ENCODE results near the gene FAM156B. TPM values are rescaled to one million over a fixed set of nuclear protein-coding genes. Genes with fewer than 3 reads are reported as not detected.

FAM156B gene
- total and polyA plus RNA-seq, 9 of the 15 experiments (the other 6 are each of a cell fraction or from before 2014, with no cell fraction given) = 0.24 to 32.2 (median 14.2) TPM

- TF ChIP-seq, protein P1, sequence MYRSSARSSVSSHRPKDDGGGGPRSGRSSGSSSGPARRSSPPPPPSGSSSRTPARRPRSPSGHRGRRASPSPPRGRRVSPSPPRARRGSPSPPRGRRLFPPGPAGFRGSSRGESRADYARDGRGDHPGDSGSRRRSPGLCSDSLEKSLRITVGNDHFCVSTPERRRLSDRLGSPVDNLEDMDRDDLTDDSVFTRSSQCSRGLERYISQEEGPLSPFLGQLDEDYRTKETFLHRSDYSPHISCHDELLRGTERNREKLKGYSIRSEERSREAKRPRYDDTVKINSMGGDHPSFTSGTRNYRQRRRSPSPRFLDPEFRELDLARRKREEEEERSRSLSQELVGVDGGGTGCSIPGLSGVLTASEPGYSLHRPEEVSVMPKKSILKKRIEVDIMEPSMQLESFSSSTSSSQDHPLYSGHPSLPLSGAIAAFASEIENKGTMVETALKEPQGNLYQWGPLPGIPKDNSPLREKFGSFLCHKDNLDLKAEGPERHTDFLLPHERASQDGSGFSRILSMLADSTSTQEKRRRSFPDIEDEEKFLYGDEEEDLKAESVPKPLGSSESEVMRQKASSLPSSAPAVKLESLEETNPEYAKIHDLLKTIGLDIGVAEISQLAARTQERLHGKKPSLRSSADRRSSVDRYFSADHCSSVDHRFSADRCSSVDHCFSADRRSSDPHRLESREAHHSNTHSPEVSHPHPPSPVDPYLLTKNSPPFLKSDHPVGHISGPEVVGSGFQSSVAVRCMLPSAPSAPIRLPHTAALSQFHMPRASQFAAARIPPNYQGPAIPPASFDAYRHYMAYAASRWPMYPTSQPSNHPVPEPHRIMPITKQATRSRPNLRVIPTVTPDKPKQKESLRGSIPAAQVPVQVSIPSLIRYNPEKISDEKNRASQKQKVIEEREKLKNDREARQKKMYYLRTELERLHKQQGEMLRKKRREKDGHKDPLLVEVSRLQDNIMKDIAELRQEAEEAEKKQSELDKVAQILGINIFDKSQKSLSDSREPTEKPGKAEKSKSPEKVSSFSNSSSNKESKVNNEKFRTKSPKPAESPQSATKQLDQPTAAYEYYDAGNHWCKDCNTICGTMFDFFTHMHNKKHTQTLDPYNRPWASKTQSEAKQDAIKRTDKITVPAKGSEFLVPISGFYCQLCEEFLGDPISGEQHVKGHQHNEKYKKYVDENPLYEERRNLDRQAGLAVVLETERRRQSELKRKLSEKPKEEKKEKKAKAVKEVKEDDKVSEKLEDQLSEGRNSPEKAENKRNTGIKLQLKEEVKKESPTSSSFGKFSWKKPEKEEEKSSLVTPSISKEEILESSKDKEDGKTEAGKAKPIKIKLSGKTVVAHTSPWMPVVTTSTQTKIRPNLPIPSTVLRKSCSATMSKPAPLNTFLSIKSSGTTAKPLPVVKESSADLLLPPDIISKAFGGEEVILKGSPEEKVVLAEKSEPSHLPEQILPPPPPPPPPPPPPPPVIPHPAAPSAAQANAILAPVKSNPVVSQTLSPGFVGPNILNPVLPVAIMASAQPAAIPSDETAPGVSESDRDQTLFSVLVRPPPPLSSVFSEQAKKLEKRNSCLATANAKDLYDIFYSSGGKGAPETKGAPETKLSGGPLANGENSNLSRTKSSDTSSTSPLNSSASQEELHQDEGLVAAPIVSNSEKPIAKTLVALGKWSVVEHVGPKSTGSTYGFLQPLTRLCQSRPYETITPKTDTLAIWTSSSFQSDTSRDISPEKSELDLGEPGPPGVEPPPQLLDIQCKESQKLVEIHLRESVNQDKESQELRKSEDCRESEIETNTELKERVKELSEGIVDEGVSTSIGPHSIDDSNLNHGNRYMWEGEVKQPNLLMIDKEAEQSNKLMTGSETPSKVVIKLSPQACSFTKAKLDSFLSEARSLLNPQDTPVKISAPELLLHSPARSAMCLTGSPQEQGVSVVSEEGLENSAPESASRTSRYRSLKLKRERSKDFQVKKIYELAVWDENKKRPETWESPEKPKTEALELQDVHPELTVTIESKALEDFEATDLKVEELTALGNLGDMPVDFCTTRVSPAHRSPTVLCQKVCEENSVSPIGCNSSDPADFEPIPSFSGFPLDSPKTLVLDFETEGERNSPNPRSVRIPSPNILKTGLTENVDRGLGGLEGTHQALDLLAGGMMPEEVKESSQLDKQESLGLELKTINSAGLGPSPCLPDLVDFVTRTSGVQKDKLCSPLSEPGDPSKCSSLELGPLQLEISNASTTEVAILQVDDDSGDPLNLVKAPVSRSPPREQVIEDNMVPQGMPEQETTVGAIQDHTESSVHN (IDR thresholded peaks at IDR 0.05; ENCODE audit: borderline replicate concordance in 1 of 2, low read depth in 1 of 2) = peak in 1 of 2 experiments; percentile 80; a peak in 2 of 4 replicates
- no peak for TF ChIP-seq IRF2 (CRISPR knock-in tag; IDR thresholded peaks at IDR 0.05)
- TF ChIP-seq ESRRA (IDR thresholded peaks at IDR 0.05; ENCODE audit: borderline replicate concordance, low read depth) = 0 out of 2 replicates have a peak, but pooled peaks have one; percentile 46
- no peak for TF ChIP-seq RBM15 (IDR thresholded peaks at IDR 0.05; ENCODE audit: insufficient read depth, low read length)
- TF ChIP-seq HDAC1 (IDR thresholded peaks at IDR 0.05) = 0 out of 4 replicates have a peak, but pooled peaks of 1 of the 2 experiments have one; percentile 9
- TF ChIP-seq SMARCE1 (IDR thresholded peaks at IDR 0.05) = no peak
- TF ChIP-seq ZNF583 (CRISPR knock-in tag; IDR thresholded peaks at IDR 0.05) = no peak
- TF ChIP-seq TRIM24 (IDR thresholded peaks at IDR 0.05) = no peak
- no peak for TF ChIP-seq ZNF780A (CRISPR knock-in tag; IDR thresholded peaks at IDR 0.05)
- peak; percentile 97 for TF ChIP-seq ZC3H8 (IDR thresholded peaks at IDR 0.05)
- no peak for TF ChIP-seq DMBX1 (CRISPR knock-in tag; IDR thresholded peaks at IDR 0.05; ENCODE audit: borderline replicate concordance)
- TF ChIP-seq HDGF (IDR thresholded peaks at IDR 0.05) = no peak
- TF ChIP-seq, protein P2, sequence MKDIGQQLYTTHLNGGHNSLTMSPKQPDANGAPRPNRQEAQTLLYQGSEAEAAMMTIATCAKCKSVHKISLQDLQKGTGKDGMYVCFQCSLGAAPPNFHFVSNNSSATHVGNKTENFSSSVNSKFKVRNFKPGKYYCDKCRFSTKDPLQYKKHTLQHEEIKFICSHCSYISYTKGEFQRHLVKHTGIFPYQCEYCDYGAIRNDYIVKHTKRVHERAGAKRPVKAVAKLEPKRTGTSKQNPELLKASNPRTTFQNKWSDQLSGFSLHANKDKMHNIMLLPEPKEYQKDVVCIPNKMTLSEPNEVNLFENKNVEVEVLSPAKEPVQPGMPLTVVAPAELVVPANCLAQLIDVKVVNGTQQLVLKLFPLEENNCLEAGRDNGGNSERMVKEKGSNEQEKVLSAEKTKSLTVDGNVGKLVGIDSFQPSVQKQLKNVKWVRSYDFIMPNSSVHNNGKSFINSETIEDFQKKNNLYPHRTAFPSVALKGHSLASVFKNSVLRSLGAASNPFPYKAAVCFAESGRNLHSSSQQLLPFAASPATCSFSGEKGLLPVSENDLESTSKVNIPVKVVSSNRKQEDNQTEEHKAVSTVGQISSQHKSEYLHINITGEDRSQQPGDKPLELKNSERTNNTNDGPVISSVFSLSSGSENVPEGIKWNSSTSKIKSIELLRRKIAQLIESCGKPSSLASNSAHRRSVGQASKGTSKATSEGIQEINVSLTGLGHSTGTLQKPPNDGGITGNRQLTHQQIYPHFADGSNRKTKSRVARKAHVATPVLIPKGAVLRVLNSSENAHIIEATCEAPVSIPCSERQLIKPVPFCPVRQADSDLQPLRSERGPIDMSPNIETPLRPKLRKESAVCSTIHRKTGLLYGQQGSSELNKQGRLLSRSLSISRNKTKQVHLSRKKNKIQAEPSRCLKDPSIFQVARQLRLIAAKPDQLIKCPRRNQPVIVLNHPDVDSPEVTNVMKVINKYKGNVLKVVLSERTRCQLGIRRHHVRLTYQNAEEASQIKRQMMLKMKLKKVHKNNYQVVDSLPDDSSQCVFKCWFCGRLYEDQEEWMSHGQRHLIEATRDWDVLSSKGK (CRISPR knock-in tag; IDR thresholded peaks at IDR 0.05) = no peak
- TF ChIP-seq MLLT1 (IDR thresholded peaks at IDR 0.05) = peak in 1 of 2 experiments; percentile 65; a peak in 1 of 4 replicates
- TF ChIP-seq ERF (CRISPR knock-in tag; IDR thresholded peaks at IDR 0.05) = no peak
Measured at GRCh38 chrX:52934704-52935469, 37.8 kb downstream of the FAM156B start (continued).
